Muscle layer of duodenum (tissue), 2 donors: Measurements from ENCODE around the gene ZNF532.

ENCODE experiments used
- H3K27ac ChIP-seq: one replicate; pipeline ENCODE4 v1.7.0; 2013; ENCODE audit warnings: mild to moderate bottlenecking, low read length
- H3K27me3 ChIP-seq: one replicate; pipeline ENCODE4 v1.7.0; 2013; ENCODE audit warnings: low read depth, mild to moderate bottlenecking, control low read depth, low read length
- H3K36me3 ChIP-seq, 2 donors: one replicate each; pipeline ENCODE4 v1.7.0; 2013; ENCODE audit warnings: low read length in 2 of 2, control low read depth in 1 of 2, mild to moderate bottlenecking in 1 of 2; ENCODE audit not compliant: insufficient read depth in 2 of 2, control insufficient read depth in 1 of 2
- H3K4me1 ChIP-seq, 2 donors: one replicate each; pipeline ENCODE4 v1.7.0; 2013; ENCODE audit warnings: low read length in 2 of 2, mild to moderate bottlenecking in 2 of 2, control low read depth in 1 of 2, moderate library complexity in 1 of 2; ENCODE audit not compliant: insufficient read depth in 2 of 2, control insufficient read depth in 1 of 2
- H3K4me3 ChIP-seq, 2 donors: one replicate each; pipeline ENCODE4 v1.7.0; 2013; ENCODE audit warnings: low read length in 2 of 2, low read depth in 1 of 2, mild to moderate bottlenecking in 1 of 2
- H3K9me3 ChIP-seq, 2 donors: one replicate each; pipeline ENCODE4 v1.7.0; 2013; ENCODE audit warnings: low read length in 2 of 2, control low read depth in 1 of 2, mild to moderate bottlenecking in 1 of 2; ENCODE audit not compliant: control insufficient read depth in 1 of 2
- donor health status: healthy.

Gene ZNF532

DNA sequence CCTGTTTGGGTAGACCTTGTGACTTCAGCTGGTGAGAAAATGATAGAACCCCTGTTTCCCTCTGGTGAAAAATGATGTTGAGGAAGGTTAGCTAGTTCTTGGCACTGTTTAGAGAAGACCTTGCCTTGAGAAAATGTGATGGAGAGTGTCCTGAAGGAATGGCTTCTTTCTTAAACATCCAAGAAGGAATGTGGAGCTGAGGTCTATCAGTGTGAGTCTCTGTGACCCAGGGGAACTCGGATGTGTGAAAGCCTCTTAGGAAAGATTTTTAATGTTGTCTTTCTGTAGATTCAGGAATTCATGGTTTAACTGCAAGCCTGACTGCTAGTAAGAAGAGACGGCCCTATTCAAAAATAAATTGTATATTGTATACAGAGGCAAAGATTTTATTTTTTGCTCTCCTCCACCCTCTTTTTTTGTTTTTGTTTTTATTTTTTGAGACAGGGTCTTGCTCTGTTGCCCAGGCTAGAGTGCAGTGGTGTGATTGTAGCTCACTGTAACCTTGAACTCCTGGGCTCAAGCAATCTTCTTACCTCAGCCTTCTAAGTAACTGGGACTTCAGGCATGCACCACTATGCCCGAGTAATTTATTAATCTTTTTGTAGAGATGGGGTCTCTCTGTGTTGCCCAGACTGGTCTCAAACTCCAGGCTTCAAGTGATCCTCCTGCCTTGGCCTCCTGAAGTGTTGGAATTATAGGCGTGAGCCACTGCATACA, 87.5 kb downstream of the ZNF532 start:
- no peaks in the 10 kb centered on the region for H3K27me3 ChIP-seq
- no peaks in the 10 kb centered on the region for H3K4me1 ChIP-seq
- H3K27ac ChIP-seq, result no peak overlapping the region
- H3K9me3 ChIP-seq, result no peaks in the 10 kb centered on the region
- H3K4me3 ChIP-seq, result no peak overlapping the region
- H3K36me3 ChIP-seq, result peaks cover 6 to 18% of the 10 kb centered on the region in 2 donors

DNA sequence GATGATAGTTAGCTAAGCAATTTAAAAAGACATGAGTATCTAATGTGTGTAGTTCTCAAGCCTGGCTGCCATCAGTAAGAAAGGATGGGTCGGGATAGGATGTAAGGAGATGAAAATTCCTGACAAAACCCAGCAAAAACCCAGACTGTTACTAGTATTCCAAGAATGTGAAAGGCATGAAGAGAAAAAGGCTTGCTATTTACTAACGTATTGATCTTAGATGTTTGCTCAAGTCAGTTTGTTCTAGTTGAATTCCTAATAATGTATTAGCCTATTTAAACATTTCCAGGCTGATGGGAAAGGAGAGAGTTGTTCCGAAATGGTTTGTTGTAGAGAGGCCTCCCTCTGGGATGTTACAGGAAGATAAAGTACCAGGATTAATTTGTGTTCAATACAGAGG, 88.2 kb downstream of the ZNF532 start:
- H3K4me1 ChIP-seq, result no peaks in the 10 kb centered on the region
- no peaks in the 10 kb centered on the region for H3K27me3 ChIP-seq
- H3K36me3 ChIP-seq, result peaks cover 6 to 18% of the 10 kb centered on the region in 2 donors
- no peak overlapping the region for H3K27ac ChIP-seq
- H3K9me3 ChIP-seq, result no peaks in the 10 kb centered on the region
- H3K4me3 ChIP-seq, result no peak overlapping the region

DNA sequence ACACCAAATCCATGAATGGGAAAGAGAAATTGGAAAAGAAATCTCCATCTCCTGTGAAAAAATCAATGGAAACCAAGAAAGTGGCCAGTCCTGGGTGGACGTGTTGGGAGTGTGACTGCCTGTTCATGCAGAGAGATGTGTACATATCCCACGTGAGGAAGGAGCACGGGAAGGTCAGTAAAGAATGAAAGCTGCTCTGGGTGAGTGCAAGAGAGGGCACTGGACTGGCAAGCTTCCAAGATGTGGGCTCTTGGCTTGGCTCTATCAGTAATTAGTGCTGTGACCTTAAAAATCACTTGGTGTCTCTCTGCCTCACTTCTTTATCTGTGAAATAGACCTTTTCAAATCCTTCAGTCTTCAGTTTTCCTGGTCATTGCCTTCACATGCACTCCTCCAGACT, 89.0 kb downstream of the ZNF532 start:
- Histone ChIP-seq H3K4me3 (no peak overlapping the region), H3K27ac (no peak overlapping the region), H3K27me3 (no peaks in the 10 kb centered on the region), H3K4me1 (no peaks in the 10 kb centered on the region), H3K36me3 (peaks cover 6 to 18% of the 10 kb centered on the region in 2 donors), H3K9me3 (no peaks in the 10 kb centered on the region)

DNA sequence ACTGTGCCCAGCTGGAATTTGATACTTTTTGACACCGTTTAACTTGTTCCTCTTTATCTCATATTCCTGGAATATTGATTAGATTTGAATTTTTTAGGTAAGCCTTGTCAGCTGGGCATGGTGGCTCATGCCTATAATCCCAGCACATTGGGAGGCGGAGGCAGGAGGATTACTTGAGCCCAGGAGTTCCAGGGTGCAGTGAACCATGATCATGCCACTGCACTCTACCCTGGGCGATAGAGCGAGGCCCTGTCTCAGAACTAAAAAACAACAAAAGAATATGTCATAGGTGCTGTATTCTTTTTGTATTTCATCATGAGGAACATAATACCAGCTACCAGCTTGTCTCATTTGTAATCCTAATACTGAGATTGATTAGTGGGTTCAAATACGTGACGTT, 90.3 kb downstream of the ZNF532 start:
- Histone ChIP-seq H3K36me3 (peaks cover 6 to 15% of the 10 kb centered on the region in 2 donors), H3K27me3 (no peaks in the 10 kb centered on the region), H3K4me1 (no peaks in the 10 kb centered on the region), H3K4me3 (no peak overlapping the region), H3K9me3 (no peaks in the 10 kb centered on the region), H3K27ac (no peak overlapping the region)

DNA sequence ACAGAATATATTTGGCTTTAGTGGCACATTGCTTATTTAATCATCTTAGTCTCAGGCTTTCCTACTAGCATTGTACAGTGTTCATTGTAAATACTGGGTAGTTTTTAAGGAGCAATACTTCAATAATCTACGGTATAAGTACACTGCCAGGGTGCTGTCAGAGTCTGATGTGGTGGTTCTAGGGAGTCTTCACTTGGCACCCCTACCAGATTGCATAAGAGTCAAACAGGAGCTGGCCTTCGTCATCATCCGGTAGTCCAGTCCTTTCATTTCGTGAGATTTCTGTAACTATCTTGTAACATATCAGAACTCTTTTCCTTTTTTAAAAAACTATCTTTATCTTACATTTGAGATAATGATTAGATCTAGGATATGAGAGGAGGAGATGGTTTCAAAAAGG, 91.1 kb downstream of the ZNF532 start:
- Histone ChIP-seq H3K4me1 (no peaks in the 10 kb centered on the region), H3K4me3 (no peak overlapping the region), H3K9me3 (no peaks in the 10 kb centered on the region), H3K27me3 (no peaks in the 10 kb centered on the region), H3K36me3 (peaks cover 6 to 15% of the 10 kb centered on the region in 2 donors), H3K27ac (no peak overlapping the region)

DNA sequence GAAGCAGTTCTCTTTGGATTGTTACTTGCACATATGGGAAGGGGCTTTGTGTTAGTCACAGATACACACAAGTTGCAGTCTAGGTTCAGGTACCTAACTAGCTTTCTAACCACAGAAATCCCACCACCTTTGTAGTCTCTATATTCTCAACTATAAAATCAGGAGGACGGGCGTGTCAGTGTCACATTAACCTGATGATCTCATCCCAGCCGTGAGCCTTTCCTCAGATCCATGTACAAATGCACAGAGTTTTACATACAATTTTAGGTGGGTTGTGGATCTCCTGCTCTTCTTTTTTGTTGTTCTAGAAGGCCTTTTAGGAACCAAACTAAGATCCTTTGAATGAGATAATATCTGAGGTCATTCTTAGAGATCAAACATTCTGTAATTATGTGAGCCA, 94.0 kb downstream of the ZNF532 start:
- Histone ChIP-seq H3K27ac (no peak overlapping the region), H3K9me3 (no peaks in the 10 kb centered on the region), H3K4me3 (no peak overlapping the region), H3K4me1 (no peaks in the 10 kb centered on the region), H3K27me3 (no peaks in the 10 kb centered on the region), H3K36me3 (peaks cover 4 to 25% of the 10 kb centered on the region in 2 donors)

DNA sequence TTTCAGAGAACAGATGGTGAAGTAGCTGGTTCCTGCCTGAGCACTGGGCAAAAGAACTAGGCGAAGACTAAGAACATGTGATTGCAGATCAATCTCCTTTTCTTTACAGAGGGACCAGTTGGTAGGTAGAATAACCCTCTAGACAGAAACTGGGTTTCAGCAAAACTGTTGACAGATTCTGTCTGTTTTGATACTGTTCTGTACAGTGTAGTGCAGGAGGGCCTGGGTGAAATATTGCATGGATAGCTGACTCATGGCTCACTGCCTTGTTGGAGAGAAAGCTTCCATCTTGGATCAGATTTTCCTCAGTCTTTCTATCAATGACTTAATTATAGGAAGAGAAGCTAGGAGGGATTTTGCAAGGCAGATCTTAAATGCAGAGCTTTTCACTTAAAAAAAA, 95.8 kb downstream of the ZNF532 start:
- no peaks in the 10 kb centered on the region for H3K9me3 ChIP-seq
- H3K27ac ChIP-seq, result no peak overlapping the region
- no peaks in the 10 kb centered on the region for H3K27me3 ChIP-seq
- peaks cover 0 to 17% of the 10 kb centered on the region in 2 donors for H3K36me3 ChIP-seq
- H3K4me1 ChIP-seq, result peaks cover 0 to 4% of the 10 kb centered on the region in 2 donors
- H3K4me3 ChIP-seq, result no peak overlapping the region

DNA sequence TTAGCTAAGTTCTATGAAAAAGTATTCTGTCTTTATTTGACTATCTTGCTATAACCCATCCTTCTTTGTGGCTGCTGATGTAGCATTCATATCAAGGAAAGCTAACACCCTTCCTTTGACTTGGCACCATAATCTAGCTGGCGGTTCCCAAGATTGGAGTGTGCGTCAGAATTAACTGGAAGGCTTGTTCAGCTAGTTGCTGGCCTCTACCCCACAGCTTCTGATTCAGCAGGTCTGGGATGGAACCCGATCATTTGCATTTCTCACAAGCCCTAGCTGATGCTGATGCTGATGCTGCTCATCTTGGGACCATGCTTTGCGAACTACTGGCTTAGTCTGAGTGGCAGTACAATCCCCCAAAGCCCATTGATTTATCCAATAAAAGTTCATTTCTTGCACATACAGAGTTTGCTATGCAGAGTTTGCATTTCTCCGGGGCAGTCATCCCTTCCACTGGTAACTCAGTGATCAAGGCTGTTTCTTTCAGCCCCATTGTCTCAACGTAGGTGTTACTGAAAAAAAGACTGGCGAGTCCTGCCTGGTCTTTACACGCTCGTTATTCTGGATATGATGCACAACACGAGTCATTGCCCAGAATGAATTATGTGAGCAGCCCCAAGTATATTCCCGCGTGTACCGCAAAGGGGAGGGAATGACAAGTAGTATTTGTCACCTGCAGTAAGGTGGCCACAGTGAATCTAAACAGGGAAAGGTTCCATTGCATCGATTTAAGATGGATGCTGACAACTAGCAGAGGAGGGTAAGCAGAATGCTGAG, 96.5 kb downstream of the ZNF532 start:
- no peak overlapping the region for H3K27ac ChIP-seq
- H3K4me1 ChIP-seq, result peaks cover 0 to 11% of the 10 kb centered on the region in 2 donors
- no peaks in the 10 kb centered on the region for H3K27me3 ChIP-seq
- no peaks in the 10 kb centered on the region for H3K9me3 ChIP-seq
- peaks cover 0 to 17% of the 10 kb centered on the region in 2 donors for H3K36me3 ChIP-seq
- no peak overlapping the region for H3K4me3 ChIP-seq

DNA sequence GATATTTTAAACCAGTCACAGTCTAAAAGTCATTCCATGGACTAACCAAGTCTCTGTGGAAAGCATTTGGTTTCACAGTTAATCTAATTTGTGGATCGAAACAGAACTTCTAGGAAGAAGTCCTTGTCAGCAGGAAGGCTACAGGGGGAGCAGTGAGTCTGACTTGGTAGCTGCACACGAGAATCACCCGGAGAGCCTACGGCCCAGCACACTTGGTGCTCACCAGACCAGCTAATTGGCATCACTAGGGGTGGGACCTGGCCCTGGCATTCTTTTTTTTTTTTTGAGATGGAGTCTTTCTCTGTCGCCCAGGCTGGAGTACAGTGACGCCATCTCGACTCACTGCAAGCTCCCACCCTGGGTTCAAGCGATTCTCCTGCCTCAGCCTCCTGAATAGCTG, 97.7 kb downstream of the ZNF532 start:
- no peak overlapping the region for H3K4me3 ChIP-seq
- H3K36me3 ChIP-seq, result peaks cover 4 to 16% of the 10 kb centered on the region in 2 donors
- H3K9me3 ChIP-seq, result no peaks in the 10 kb centered on the region
- H3K27me3 ChIP-seq, result no peaks in the 10 kb centered on the region
- H3K27ac ChIP-seq, result no peak overlapping the region
- peaks cover 0 to 23% of the 10 kb centered on the region in 2 donors for H3K4me1 ChIP-seq

DNA sequence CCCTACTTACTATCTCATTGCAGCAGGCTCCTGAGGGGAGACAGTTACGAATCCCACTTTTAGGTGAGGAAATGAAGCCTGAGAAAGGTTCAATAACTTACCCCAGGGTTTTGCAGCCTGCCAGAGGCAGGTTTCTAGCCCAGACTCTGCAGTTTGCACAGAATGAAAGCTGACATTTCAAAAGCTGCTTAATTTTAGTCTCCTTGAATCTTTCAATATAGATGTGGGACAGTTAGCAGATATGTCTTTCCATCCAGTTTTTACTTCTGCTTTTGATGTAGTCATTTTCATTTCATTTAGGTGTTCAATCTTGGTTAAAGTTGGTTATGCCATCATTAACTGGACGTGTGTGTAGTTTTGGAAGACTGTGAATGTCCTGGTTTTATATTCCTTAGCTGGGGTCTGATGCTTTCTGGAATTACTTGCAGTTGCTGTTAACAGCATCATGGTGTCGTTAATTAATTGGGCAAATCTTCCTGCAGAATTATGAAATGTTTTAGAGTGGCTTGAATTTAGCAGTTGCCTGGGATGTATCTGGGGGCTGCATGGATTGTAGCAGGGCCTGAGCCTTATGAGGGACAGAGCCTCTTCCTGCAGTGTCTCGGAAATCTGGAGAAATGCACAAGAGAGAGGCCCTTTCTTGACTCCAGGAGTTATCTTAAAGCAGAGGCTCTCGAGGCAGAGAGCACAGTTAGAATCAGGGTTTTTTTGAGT, 100.8 kb downstream of the ZNF532 start:
- Histone ChIP-seq H3K4me3 (no peak overlapping the region), H3K4me1 (peaks cover 0 to 23% of the 10 kb centered on the region in 2 donors), H3K27ac (no peak overlapping the region), H3K27me3 (no peaks in the 10 kb centered on the region), H3K9me3 (no peaks in the 10 kb centered on the region), H3K36me3 (peaks cover 4 to 28% of the 10 kb centered on the region in 2 donors)

DNA sequence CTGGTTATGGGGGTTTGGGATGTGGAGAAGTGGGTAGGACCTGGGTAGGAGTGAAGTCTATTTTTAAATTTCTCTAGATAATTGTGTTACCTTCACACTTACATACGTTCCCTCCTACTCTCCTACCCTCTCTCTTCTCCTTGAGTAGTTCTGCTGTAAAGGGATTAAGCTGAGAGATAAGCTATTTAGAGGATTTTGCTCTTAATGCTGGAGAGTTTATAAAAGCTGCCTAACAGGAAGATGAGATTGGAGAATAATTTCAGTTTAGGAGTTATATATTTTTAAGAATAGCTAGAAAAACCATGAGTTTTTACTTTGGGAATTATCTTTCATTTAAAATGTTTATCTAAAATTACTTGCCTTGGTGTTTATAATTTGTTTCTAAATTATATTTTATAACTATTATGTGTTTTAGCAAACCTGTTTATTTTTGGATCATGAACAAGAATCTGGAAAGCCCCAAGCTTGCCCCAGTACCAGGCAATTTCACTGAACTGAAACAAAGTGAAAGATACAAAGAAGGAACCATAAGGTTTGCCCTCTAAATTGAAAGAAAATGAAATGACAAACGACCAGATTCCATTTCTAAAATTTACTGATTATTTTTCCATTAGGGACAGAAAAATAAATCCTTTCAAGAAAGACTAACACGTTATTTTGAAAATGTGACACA, 101.5 kb downstream of the ZNF532 start:
- Histone ChIP-seq H3K4me3 (no peak overlapping the region), H3K27ac (no peak overlapping the region)

More for the DNA sequence above, 101.5 kb downstream of the ZNF532 start:
- Histone ChIP-seq H3K4me1 (peaks cover 0 to 23% of the 10 kb centered on the region in 2 donors), H3K9me3 (no peaks in the 10 kb centered on the region), H3K36me3 (peaks cover 4 to 25% of the 10 kb centered on the region in 2 donors), H3K27me3 (no peaks in the 10 kb centered on the region)
